ENCODE measurements around the gene CNN1. TPM values are rescaled to one million over a fixed set of nuclear protein-coding genes. Genes with fewer than 3 reads are reported as not detected.

CNN1 gene
- total and polyA plus RNA-seq, 2 of the 13 experiments (the other 11 are each of a cell fraction or from before 2014, with no cell fraction given), result 0.70 to 1.1 TPM

DNA sequence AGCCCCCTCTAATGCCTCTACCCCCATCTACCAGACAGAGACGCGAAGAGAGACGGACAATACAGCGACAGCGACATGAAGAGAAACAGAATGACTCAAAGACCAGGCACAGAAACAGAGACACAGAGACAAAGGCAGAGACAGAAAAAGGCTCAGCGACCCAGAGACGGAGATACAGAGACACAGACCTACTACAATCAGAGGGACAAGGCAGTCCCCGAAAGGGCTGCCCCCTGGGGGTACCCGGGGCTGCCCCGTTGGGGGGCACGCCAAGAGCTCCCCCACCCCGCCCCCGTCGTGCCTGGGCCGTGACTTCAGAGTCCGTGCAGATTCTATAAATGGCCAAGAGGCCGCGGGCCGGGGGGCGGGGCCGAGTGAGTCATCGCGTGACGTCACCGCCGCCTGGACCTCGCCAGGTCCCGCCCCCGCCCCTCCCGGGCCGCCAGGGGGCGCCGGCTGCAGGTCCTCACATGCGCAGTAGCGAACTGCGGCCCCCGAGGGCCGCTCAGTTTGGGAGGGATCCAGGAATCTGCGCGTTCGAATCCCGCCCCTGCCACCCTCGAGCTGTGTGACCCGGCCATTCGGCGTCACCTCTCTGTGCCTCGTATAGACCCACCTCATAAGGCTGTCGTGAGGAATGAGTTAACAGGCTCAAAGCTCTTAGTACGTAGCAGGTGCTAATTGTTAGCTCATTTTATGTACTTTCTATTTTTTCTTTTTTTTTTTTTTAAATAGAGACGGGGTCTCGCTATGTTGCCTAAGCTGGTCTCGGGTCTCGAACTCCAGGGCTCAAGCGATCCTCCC, 2.7 kb upstream of the CNN1 start:
- intact Hi-C loops (cut with micrococcal nuclease; ENCODE audit: unreplicated experiment), result loop anchor here (2.0 kb wide), 1 partner anchor 51 kb away; no protein-coding TSS in a partner anchor
- no peak overlapping the region for H3K27ac ChIP-seq (ENCODE audit: extremely low read length, insufficient read depth, low read length)
- H3K36me3 ChIP-seq (replicated peaks in 1 of 2; ENCODE audit: control insufficient read depth in 1 of 2, insufficient read depth in 2 of 2, low read length in 2 of 2), result no peaks in the 10 kb centered on the region
- peak overlapping the region; percentile 73 for H3K4me2 ChIP-seq (ENCODE audit: low read depth, low read length)
- 28% methylated on average over 26 of the region's 54 CpGs for WGBS (ENCODE audit: low lambda C conversion rate)
- peak overlapping the region; percentile 40; the same call in 1 of the 2 replicates for H3K9ac ChIP-seq (ENCODE audit: insufficient read depth, low read depth, low read length)
- no peaks in the 10 kb centered on the region for H3K9me3 ChIP-seq (ENCODE audit: low read length)
- peak overlapping the region; percentile 51 for H2AFZ ChIP-seq (ENCODE audit: low read length)
- in situ Hi-C loops (cut with HindIII; ENCODE audit: extremely low pct_ligation_motif_present, low pct_unique_long_range_greater_than_20kb), result no loop called here
- peak overlapping the region; percentile 18 to 69 (median 47); a peak in 5 of 6 replicates for H3K4me3 ChIP-seq (replicated peaks in 1 of 3; ENCODE audit: insufficient read depth in 1 of 3, low read depth in 2 of 3, low read length in 3 of 3)
- peak; percentile 46 for FAIRE-seq
- ATAC-seq, result peak; percentile 72
- H3K79me2 ChIP-seq (ENCODE audit: insufficient read depth, low read length), result no peaks in the 10 kb centered on the region
- H3K4me1 ChIP-seq (ENCODE audit: insufficient read depth, low read length), result peaks cover 29% of the 10 kb centered on the region
- H3K27me3 ChIP-seq (ENCODE audit: control insufficient read depth in 1 of 2, insufficient read depth in 2 of 2, low read length in 2 of 2), result peaks cover 0 to 4% of the 10 kb centered on the region in 2 experiments; a peak in 1 of 5 replicates
- no peaks in the 10 kb centered on the region for H4K20me1 ChIP-seq (ENCODE audit: insufficient read depth, low read length)
- DNase-seq (ENCODE audit: low spot score), result peak; percentile 68
- ChIA-PET POLR2A (interaction anchor here (0.6 kb wide), 1 partner anchor 12 kb away, joined by 3 read pairs; no protein-coding TSS in a partner anchor), CTCF (ENCODE audit: low intra/inter-chr PET ratio, low total read pairs) (interaction anchor here (1.4 kb wide), 1 partner anchor 52 kb away, joined by 6 read pairs; no protein-coding TSS in a partner anchor)
- no TSS peak for BruUV-seq (replicated peaks)
- 0 out of 2 replicates have a peak, but pooled peaks have one; percentile 12 for TF ChIP-seq GATAD1 (CRISPR knock-in tag; IDR thresholded peaks at IDR 0.05)
- TF ChIP-seq, protein P1, sequence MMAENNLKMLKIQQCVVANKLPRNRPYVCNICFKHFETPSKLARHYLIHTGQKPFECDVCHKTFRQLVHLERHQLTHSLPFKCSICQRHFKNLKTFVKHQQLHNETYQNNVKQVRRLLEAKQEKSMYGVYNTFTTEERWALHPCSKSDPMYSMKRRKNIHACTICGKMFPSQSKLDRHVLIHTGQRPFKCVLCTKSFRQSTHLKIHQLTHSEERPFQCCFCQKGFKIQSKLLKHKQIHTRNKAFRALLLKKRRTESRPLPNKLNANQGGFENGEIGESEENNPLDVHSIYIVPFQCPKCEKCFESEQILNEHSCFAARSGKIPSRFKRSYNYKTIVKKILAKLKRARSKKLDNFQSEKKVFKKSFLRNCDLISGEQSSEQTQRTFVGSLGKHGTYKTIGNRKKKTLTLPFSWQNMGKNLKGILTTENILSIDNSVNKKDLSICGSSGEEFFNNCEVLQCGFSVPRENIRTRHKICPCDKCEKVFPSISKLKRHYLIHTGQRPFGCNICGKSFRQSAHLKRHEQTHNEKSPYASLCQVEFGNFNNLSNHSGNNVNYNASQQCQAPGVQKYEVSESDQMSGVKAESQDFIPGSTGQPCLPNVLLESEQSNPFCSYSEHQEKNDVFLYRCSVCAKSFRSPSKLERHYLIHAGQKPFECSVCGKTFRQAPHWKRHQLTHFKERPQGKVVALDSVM (CRISPR knock-in tag; IDR thresholded peaks at IDR 0.05), result no peak
- peak; percentile 55; the same call in 1 of the 2 replicates for TF ChIP-seq KAT8 (CRISPR knock-in tag; IDR thresholded peaks at IDR 0.05)
- peak; percentile 46; the same call in 1 of the 2 replicates for TF ChIP-seq ATF1 (CRISPR knock-in tag; IDR thresholded peaks at IDR 0.05)
- TF ChIP-seq ZMYM2 (CRISPR knock-in tag; IDR thresholded peaks at IDR 0.05), result peak; percentile 98
- TF ChIP-seq POLR2G (IDR thresholded peaks at IDR 0.05; ENCODE audit: low read depth, low read length), result no peak
- TF ChIP-seq MZF1 (CRISPR knock-in tag; IDR thresholded peaks at IDR 0.05; ENCODE audit: borderline replicate concordance), result no peak
- no peak for TF ChIP-seq ATF4 (CRISPR knock-in tag; IDR thresholded peaks at IDR 0.05)
- 0 out of 2 replicates have a peak, but pooled peaks have one; percentile 40 for TF ChIP-seq SMAD3 (CRISPR knock-in tag; IDR thresholded peaks at IDR 0.05)
- TF ChIP-seq, protein P2, sequence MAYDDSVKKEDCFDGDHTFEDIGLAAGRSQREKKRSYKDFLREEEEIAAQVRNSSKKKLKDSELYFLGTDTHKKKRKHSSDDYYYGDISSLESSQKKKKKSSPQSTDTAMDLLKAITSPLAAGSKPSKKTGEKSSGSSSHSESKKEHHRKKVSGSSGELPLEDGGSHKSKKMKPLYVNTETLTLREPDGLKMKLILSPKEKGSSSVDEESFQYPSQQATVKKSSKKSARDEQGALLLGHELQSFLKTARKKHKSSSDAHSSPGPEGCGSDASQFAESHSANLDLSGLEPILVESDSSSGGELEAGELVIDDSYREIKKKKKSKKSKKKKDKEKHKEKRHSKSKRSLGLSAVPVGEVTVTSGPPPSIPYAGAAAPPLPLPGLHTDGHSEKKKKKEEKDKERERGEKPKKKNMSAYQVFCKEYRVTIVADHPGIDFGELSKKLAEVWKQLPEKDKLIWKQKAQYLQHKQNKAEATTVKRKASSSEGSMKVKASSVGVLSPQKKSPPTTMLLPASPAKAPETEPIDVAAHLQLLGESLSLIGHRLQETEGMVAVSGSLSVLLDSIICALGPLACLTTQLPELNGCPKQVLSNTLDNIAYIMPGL (CRISPR knock-in tag; IDR thresholded peaks at IDR 0.05; ENCODE audit: borderline replicate concordance in 1 of 2, low read depth in 1 of 2), result peak; percentile 30 to 77; a peak in 2 of 4 replicates
- TF ChIP-seq, protein P3, sequence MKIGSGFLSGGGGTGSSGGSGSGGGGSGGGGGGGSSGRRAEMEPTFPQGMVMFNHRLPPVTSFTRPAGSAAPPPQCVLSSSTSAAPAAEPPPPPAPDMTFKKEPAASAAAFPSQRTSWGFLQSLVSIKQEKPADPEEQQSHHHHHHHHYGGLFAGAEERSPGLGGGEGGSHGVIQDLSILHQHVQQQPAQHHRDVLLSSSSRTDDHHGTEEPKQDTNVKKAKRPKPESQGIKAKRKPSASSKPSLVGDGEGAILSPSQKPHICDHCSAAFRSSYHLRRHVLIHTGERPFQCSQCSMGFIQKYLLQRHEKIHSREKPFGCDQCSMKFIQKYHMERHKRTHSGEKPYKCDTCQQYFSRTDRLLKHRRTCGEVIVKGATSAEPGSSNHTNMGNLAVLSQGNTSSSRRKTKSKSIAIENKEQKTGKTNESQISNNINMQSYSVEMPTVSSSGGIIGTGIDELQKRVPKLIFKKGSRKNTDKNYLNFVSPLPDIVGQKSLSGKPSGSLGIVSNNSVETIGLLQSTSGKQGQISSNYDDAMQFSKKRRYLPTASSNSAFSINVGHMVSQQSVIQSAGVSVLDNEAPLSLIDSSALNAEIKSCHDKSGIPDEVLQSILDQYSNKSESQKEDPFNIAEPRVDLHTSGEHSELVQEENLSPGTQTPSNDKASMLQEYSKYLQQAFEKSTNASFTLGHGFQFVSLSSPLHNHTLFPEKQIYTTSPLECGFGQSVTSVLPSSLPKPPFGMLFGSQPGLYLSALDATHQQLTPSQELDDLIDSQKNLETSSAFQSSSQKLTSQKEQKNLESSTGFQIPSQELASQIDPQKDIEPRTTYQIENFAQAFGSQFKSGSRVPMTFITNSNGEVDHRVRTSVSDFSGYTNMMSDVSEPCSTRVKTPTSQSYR (CRISPR knock-in tag; IDR thresholded peaks at IDR 0.05; ENCODE audit: borderline replicate concordance), result peak; percentile 45; the same call in 1 of the 2 replicates
- TF ChIP-seq KDM2A (CRISPR knock-in tag; IDR thresholded peaks at IDR 0.05; ENCODE audit: borderline replicate concordance, low read depth), result peak; percentile 66; the same call in 1 of the 2 replicates

Data from HepG2 (cell line).